Measurements from ENCODE around the gene TTC28.
"Not testable (repeated sequence)": the region's sequence is repeated elsewhere in the genome, so short reads cannot be mapped to it uniquely, and the experiment has no call there.

TTC28 gene

GRCh38 chr22:28102151-28102812, 577.4 kb downstream of the TTC28 start:
- no peak for DNase-seq (ENCODE audit: low read depth)

GRCh38 chr22:28097627-28098026, 582.0 kb downstream of the TTC28 start:
- DNase-seq (ENCODE audit: low read depth), result no peak

- DNase-seq (ENCODE audit: low read depth), result no peak
Measured at GRCh38 chr22:28096161-28096560, 583.5 kb downstream of the TTC28 start.

GRCh38 chr22:28095316-28096095, 584.1 kb downstream of the TTC28 start:
- DNase-seq (ENCODE audit: low read depth), result no peak

GRCh38 chr22:28094771-28095170, 584.9 kb downstream of the TTC28 start:
- no peak for DNase-seq (ENCODE audit: low read depth)

- DNase-seq (ENCODE audit: low read depth), result no peak
Measured at GRCh38 chr22:28093711-28094110, 585.9 kb downstream of the TTC28 start.

- DNase-seq (ENCODE audit: low read depth), result no peak
Measured at GRCh38 chr22:28091486-28091885, 588.2 kb downstream of the TTC28 start.

GRCh38 chr22:28089541-28089940, 590.1 kb downstream of the TTC28 start:
- not testable (repeated sequence) for DNase-seq (ENCODE audit: low read depth)

- DNase-seq (ENCODE audit: low read depth), result no peak
Measured at GRCh38 chr22:28077166-28077565, 602.5 kb downstream of the TTC28 start.

- peak; percentile 74 for DNase-seq (ENCODE audit: low read depth)
Measured at GRCh38 chr22:28075358-28075981, 604.2 kb downstream of the TTC28 start.

GRCh38 chr22:28074526-28074925, 605.1 kb downstream of the TTC28 start:
- no peak for DNase-seq (ENCODE audit: low read depth)

GRCh38 chr22:28072066-28072465, 607.6 kb downstream of the TTC28 start:
- DNase-seq (ENCODE audit: low read depth), result peak; percentile 47

GRCh38 chr22:28068826-28069225, 610.8 kb downstream of the TTC28 start:
- DNase-seq (ENCODE audit: low read depth), result no peak

- DNase-seq (ENCODE audit: low read depth), result no peak
Measured at GRCh38 chr22:28064920-28065319, 614.7 kb downstream of the TTC28 start.

GRCh38 chr22:28063656-28064055, 616.0 kb downstream of the TTC28 start:
- no peak for DNase-seq (ENCODE audit: low read depth)

GRCh38 chr22:28060594-28060993, 619.0 kb downstream of the TTC28 start:
- DNase-seq (ENCODE audit: low read depth), result not testable (repeated sequence)

- DNase-seq (ENCODE audit: low read depth), result no peak
Measured at GRCh38 chr22:28058036-28058435, 621.6 kb downstream of the TTC28 start.

GRCh38 chr22:28054819-28055208, 624.8 kb downstream of the TTC28 start:
- no peak for DNase-seq (ENCODE audit: low read depth)

- DNase-seq (ENCODE audit: low read depth), result no peak
Measured at GRCh38 chr22:28053896-28054818, 625.5 kb downstream of the TTC28 start.

- no peak for DNase-seq (ENCODE audit: low read depth)
Measured at GRCh38 chr22:28052825-28053269, 626.8 kb downstream of the TTC28 start.

GRCh38 chr22:28051787-28052356, 627.8 kb downstream of the TTC28 start:
- peak; percentile 66 for DNase-seq (ENCODE audit: low read depth)
